Natural killer cell treated with Interleukin-12 subunit alpha and Interleukin-12 subunit beta and Interleukin-15 and Interleukin-18, amount 100 ng/mL, for 72 hours (primary cell): ENCODE data around the gene CEP70. TPM values are rescaled to one million over a fixed set of nuclear protein-coding genes. Genes with fewer than 3 reads are reported as not detected.
"Not testable (repeated sequence)": the region's sequence is repeated elsewhere in the genome, so short reads cannot be mapped to it uniquely, and the experiment has no call there.

Source experiments
- ATAC-seq, 2 donors: fragments of 150-1000 bp; cut with Tn5 transposase in 1 of 2; sonication (Bioruptor Pico), chemical (Tn5 transposase) in 1 of 2; 2 replicates each; pipeline ENCODE4 v1.10.0; 2021
- DNase-seq: peaks from one replicate; pipeline ENCODE4 v3.0.0; 2022; ENCODE audit warnings: low spot score
- H3K27ac Mint-ChIP-seq, 2 donors: 1 replicate in 1 of 2; 2 replicates in 1 of 2; pipeline ENCODE4 v1.8.0; 2022; ENCODE audit warnings: mixed read lengths in 2 of 2, mild to moderate bottlenecking in 1 of 2, moderate library complexity in 1 of 2
- H3K27me3 Mint-ChIP-seq, 2 donors: 1 replicate in 1 of 2; 2 replicates in 1 of 2; pipeline ENCODE4 v1.8.0; 2022; ENCODE audit warnings: mixed read lengths in 2 of 2
- H3K36me3 Mint-ChIP-seq: one replicate; pipeline ENCODE4 v1.8.0; 2022; ENCODE audit warnings: mixed read lengths
- H3K4me1 Mint-ChIP-seq, 2 donors: 1 replicate in 1 of 2; 2 replicates in 1 of 2; pipeline ENCODE4 v1.8.0; 2022; ENCODE audit warnings: low read depth in 2 of 2, mixed read lengths in 2 of 2, mild to moderate bottlenecking in 1 of 2
- H3K4me3 Mint-ChIP-seq: one replicate; pipeline ENCODE4 v1.8.0; 2022; ENCODE audit warnings: mixed read lengths
- H3K9me3 Mint-ChIP-seq: 2 replicates; pipeline ENCODE4 v1.8.0; 2022; ENCODE audit warnings: mixed read lengths
- total RNA-seq, 2 donors: library from RNA; stranded (reverse); gene quantifications; one replicate each; pipeline ENCODE4 v1.2.3, GENCODE V29; 2022

The CEP70 gene
- 10 to 100 TPM in 1 of 2 donors, 1 to 10 TPM in 1; 9.9 to 10.5 TPM for total RNA-seq

DNA sequence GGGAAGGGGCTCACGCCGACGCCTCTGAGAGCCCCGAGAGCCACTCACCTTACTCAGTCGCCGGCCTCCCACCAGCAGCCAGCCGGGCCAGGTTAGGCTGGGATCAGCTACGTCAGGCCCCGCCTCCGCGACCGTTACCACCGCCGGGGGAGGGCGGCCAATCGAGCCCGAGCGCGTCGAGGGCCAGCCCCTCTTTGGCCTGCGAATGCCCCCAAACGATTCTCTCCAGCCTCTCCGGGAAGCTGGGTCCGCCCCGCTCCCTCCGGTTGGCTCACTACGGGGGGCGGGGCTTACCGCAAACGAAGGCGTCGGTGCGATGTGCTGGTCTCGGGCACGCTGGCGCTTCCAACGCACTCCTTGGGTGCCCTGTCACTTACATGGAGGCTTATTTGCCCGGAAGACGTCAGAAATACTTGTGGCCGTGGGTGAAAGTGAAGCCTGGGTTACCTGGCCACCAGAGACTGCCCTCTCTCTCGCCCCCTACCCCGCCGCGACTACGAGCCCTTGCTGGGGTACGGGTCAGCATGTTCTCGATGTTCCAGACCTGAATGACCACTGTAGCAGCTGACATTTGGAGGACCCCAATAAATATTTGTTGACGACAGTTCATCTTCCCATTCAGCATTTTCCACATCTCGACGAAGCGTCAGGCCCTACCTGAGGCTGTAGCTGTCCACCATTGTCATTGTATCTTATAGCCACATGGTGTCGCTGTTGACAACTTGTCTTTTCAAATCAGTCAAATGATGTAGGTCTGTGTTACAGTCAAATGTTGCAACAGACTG lies at the start of gene CEP70:
TSS of gene CEP70 (minus strand) at position 111 of the 785 bp plus-strand sequence. CDS start 21,333 bp downstream, outside the sequence.
- DNase-seq (peak; percentile 95), ATAC-seq (peak; percentile 98)
- Mint-ChIP-seq H3K27me3 (no peaks in the 10 kb centered on the region), H3K4me3 (peak within 1 kb of the TSS; percentile 91), H3K4me1 (peaks cover 7% of the 10 kb centered on the region in 2 donors), H3K36me3 (no peaks in the 10 kb centered on the region), H3K27ac (peak within 1 kb of the TSS; percentile 71 to 91), H3K9me3 (no peaks in the 10 kb centered on the region)

DNA sequence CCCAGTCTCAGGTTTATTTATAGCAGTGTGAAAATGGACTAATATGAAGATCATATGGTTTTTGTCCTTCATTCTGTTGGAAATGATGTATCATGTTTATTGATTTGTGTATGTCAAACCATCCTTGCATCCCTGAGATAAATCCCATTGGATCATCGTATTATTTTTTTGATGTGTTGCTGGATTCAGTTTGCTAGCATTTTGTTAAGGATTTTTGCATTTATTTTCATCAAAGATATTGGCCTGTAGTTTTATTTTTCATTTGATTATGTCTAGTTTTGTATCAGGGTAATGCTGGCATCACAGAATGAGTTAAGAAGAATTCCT lies 48.8 kb upstream of the CEP70 start:
- no peaks in the 10 kb centered on the region for H3K27me3 Mint-ChIP-seq
- no peak overlapping the region for H3K27ac Mint-ChIP-seq
- peaks cover 26% of the 10 kb centered on the region for H3K9me3 Mint-ChIP-seq
- peaks cover 35% of the 10 kb centered on the region for H3K36me3 Mint-ChIP-seq
- DNase-seq (no peak), ATAC-seq (no peak)
- H3K4me1 Mint-ChIP-seq = peaks cover 0 to 2% of the 10 kb centered on the region in 2 donors
- H3K4me3 Mint-ChIP-seq = no peak overlapping the region

- Mint-ChIP-seq H3K4me1 (peaks cover 0 to 2% of the 10 kb centered on the region in 2 donors), H3K27me3 (no peaks in the 10 kb centered on the region), H3K9me3 (peaks cover 26% of the 10 kb centered on the region), H3K4me3 (no peak overlapping the region), H3K36me3 (peaks cover 35% of the 10 kb centered on the region), H3K27ac (no peak overlapping the region)
- ATAC-seq (no peak), DNase-seq (no peak)
Observed at GRCh38 chr3:138642226-138642926, 48.3 kb upstream of the CEP70 start.

DNA sequence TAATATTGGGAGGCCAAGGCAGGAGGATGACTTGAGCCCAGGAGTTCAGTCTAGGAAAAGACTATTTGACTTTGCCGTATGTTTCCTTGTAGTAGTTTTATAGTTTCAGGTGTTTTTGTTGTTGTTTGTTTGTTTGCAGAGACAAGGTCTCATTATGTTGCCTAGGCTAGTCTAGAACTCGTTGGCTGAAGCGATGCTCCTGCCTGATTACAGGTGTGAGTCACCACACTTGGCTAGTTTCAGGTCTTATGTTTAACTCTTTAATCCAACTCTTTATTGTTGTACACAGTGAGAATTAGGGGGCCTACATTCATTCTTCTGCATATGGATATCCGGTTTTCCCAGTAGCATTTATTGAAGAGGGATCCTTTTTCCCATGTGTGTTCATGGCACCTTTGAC lies 46.5 kb upstream of the CEP70 start:
- H3K36me3 Mint-ChIP-seq = peaks cover 21% of the 10 kb centered on the region
- H3K27me3 Mint-ChIP-seq = no peaks in the 10 kb centered on the region
- no peak for DNase-seq
- no peak overlapping the region for H3K4me3 Mint-ChIP-seq
- H3K9me3 Mint-ChIP-seq = peaks cover 19% of the 10 kb centered on the region
- no peak for ATAC-seq
- no peak overlapping the region for H3K27ac Mint-ChIP-seq
- peaks cover 0 to 6% of the 10 kb centered on the region in 2 donors for H3K4me1 Mint-ChIP-seq

GRCh38 chr3:138638641-138639040 lies 44.6 kb upstream of the CEP70 start:
- H3K27me3 Mint-ChIP-seq = no peaks in the 10 kb centered on the region
- H3K36me3 Mint-ChIP-seq = peaks cover 9% of the 10 kb centered on the region
- DNase-seq = no peak
- no peak for ATAC-seq
- H3K4me3 Mint-ChIP-seq = no peak overlapping the region
- H3K9me3 Mint-ChIP-seq = peaks cover 11% of the 10 kb centered on the region
- peaks cover 0 to 6% of the 10 kb centered on the region in 2 donors for H3K4me1 Mint-ChIP-seq
- H3K27ac Mint-ChIP-seq = no peak overlapping the region

GRCh38 chr3:138629526-138629925 lies 35.5 kb upstream of the CEP70 start:
- Mint-ChIP-seq H3K27ac (no peak overlapping the region), H3K27me3 (no peaks in the 10 kb centered on the region), H3K4me3 (no peak overlapping the region), H3K36me3 (peaks cover 7% of the 10 kb centered on the region), H3K9me3 (no peaks in the 10 kb centered on the region), H3K4me1 (no peaks in the 10 kb centered on the region)
- no peak for DNase-seq
- no peak for ATAC-seq

DNA sequence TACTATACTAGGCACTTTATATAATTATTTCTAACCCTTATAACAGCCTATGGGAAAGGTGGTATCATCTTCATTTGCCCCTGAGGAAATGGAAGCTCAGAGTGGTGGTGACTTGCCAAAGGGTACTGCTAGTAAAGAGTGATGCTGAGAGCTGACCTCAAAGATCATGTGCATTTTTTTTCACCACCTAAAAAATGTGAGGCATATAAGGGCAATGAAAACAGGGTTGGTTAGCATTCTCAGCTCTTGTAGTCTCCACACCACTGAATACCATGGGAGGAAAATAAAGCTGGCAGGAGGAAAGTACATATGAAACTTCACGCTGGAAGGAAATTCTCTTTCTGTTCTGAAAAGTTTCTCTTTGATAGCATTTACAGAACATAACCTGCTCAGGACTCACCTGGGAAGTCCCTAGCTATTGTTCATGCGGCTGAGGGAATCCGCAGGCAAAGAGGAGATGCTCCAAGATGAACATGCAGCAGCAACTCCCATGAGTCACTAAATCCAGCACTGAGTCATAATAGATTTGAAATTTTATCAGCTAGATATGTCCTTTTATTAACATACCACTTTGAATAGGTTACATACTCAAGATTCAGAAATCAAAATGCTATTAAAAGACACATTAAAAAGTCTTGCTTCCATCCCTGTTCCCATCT lies 31.8 kb upstream of the CEP70 start:
- Mint-ChIP-seq H3K4me3 (no peak overlapping the region), H3K4me1 (no peaks in the 10 kb centered on the region), H3K27me3 (no peaks in the 10 kb centered on the region), H3K9me3 (no peaks in the 10 kb centered on the region), H3K36me3 (peaks cover 7% of the 10 kb centered on the region), H3K27ac (no peak overlapping the region)
- ATAC-seq = no peak
- no peak for DNase-seq

- ATAC-seq = no peak
- Mint-ChIP-seq H3K4me3 (no peak overlapping the region), H3K36me3 (peaks cover 3% of the 10 kb centered on the region), H3K9me3 (no peaks in the 10 kb centered on the region), H3K4me1 (no peaks in the 10 kb centered on the region), H3K27me3 (no peaks in the 10 kb centered on the region), H3K27ac (no peak overlapping the region)
- no peak for DNase-seq
Observed at GRCh38 chr3:138624518-138624917, 30.5 kb upstream of the CEP70 start.

DNA sequence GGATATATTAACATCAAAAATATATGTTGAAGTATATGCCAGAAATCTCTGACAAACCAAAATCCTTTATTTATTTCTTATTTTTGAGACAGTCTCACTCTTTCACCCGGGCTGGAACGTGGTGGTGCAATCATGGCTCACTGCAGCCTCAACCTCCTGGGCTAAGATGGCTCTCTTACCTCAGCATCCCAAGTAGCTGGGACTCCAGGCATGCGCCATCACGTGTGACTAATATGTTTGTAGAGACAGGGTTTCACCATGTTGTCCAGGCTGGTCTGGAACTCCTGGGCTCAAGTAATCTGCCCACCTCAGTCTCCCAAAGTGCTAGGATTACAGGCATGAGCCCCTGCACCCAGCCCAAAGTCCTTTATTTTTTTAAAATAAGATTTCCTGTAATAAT lies 26.4 kb upstream of the CEP70 start:
- H3K4me3 Mint-ChIP-seq = no peak overlapping the region
- H3K27ac Mint-ChIP-seq = no peak overlapping the region
- no peak for DNase-seq
- H3K27me3 Mint-ChIP-seq = no peaks in the 10 kb centered on the region
- H3K9me3 Mint-ChIP-seq = no peaks in the 10 kb centered on the region
- H3K36me3 Mint-ChIP-seq = no peaks in the 10 kb centered on the region
- ATAC-seq = no peak
- no peaks in the 10 kb centered on the region for H3K4me1 Mint-ChIP-seq

GRCh38 chr3:138615462-138615861 lies 21.4 kb upstream of the CEP70 start:
- H3K9me3 Mint-ChIP-seq = no peaks in the 10 kb centered on the region

GRCh38 chr3:138609898-138610266 lies 15.8 kb upstream of the CEP70 start:
- peaks cover 6% of the 10 kb centered on the region for H3K36me3 Mint-ChIP-seq
- peak overlapping the region; percentile 88 for H3K4me3 Mint-ChIP-seq
- ATAC-seq (no peak), DNase-seq (no peak)
- H3K9me3 Mint-ChIP-seq = no peaks in the 10 kb centered on the region
- peaks cover 9 to 16% of the 10 kb centered on the region in 2 donors for H3K4me1 Mint-ChIP-seq
- H3K27ac Mint-ChIP-seq = peak overlapping the region; percentile 80 to 96
- no peaks in the 10 kb centered on the region for H3K27me3 Mint-ChIP-seq

More at GRCh38 chr3:138615462-138615861, 21.4 kb upstream of the CEP70 start:
- Mint-ChIP-seq H3K27me3 (no peaks in the 10 kb centered on the region), H3K4me3 (no peak overlapping the region), H3K36me3 (no peaks in the 10 kb centered on the region), H3K4me1 (no peaks in the 10 kb centered on the region), H3K27ac (no peak overlapping the region)
- DNase-seq (no peak), ATAC-seq (no peak)

- ATAC-seq = peak; percentile 86 to 87
- peaks cover 6% of the 10 kb centered on the region for H3K36me3 Mint-ChIP-seq
- peak; percentile 68 for DNase-seq
- no peaks in the 10 kb centered on the region for H3K9me3 Mint-ChIP-seq
- peaks cover 9 to 16% of the 10 kb centered on the region in 2 donors for H3K4me1 Mint-ChIP-seq
- H3K27me3 Mint-ChIP-seq = no peaks in the 10 kb centered on the region
- peak within 1 kb of the TSS; percentile 88 for H3K4me3 Mint-ChIP-seq
- peak within 1 kb of the TSS; percentile 80 to 96 for H3K27ac Mint-ChIP-seq
Observed at GRCh38 chr3:138608322-138609135, 14.5 kb upstream of the CEP70 start, which contains the start of gene FAIM. Gene FAIM, plus strand, starts transcription at chr3:138608771. Its CDS starts 10,956 bp downstream, at chr3:138619727.

GRCh38 chr3:138604106-138604595 lies 10.1 kb upstream of the CEP70 start:
- H3K36me3 Mint-ChIP-seq, H3K27me3 Mint-ChIP-seq, ATAC-seq, DNase-seq, H3K27ac Mint-ChIP-seq, H3K4me1 Mint-ChIP-seq, H3K9me3 Mint-ChIP-seq, H3K4me3 Mint-ChIP-seq: not testable (repeated sequence)
